ENCODE measurements around the gene DCST2. TPM values are rescaled to one million over a fixed set of nuclear protein-coding genes. Genes with fewer than 3 reads are reported as not detected.

Gene DCST2
- total RNA-seq, 1 experiment from 2014 or later, result not detected

DNA sequence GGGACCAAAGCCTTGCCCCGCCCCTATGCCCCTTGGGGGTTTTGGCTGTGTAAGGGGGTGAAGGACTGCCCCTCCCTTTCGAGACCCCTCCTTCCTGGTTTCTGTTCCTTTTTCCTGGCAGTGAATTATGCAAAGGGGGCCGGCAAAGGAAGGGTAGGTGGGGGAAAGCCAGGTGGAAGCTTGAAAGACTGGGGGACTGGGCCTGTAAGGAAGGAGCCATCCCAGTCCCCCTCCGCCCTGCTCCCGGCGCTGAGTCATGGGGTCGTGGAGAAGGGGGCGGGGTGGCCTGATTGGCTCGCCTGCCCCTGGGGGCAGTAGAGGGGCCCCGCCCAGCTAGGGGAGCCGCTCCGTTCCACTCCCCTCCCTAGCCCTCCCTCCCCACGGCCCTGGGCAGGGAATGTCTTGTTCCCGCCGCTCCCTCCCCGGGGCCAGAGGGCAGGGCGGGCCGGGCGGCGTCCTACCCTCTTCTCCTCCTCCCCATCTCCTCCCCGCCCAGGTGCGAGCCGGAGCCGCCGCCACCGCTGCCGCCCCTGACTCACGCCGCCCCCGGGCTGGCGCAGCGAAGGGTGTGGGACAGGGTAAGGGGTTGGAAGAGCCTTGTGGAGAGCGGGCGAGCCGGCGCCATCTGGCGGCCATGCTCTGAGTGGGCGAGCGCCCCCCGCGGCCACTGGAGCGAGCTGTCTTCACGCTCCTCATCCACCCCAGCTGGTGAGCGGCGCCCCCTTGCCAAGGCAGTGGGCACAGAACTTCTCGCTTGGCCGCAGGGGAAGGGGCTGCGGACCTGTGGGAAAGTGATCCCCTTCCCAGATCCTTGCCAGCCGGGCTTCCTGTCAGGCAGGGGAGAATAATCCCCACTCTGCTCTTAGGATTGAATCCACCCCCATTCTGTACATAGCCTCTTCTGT lies 16.3 kb downstream of the DCST2 start:
- peak; percentile 99 for DNase-seq (ENCODE audit: low read depth)
- in situ Hi-C loops (cut with HindIII; ENCODE audit: low pct_unique_long_range_greater_than_20kb, low sequenced_read_pairs), result no loop called here

DNA sequence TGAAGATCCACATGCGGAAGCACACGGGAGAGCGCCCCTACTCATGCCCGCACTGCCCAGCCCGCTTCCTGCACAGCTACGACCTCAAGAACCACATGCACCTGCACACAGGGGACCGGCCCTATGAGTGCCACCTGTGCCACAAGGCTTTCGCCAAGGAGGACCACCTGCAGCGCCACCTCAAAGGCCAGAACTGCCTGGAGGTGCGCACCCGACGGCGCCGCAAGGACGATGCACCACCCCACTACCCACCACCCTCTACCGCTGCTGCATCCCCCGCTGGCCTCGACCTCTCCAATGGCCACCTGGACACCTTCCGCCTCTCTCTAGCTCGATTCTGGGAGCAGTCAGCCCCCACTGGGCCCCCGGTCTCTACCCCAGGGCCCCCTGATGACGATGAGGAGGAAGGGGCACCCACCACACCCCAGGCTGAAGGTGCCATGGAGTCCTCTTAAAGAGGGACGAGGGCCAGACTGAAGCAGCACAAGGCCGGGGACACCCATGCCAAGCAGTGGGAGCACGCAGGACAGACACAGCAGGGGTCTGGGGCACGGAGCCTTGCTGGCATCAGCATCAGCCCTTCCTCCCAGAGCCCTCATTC lies 17.2 kb downstream of the DCST2 start:
- DNase-seq (ENCODE audit: low read depth), result no peak
- in situ Hi-C loops (cut with HindIII; ENCODE audit: low pct_unique_long_range_greater_than_20kb, low sequenced_read_pairs), result no loop called here

GRCh38 chr1:155015527-155016230 lies 17.9 kb downstream of the DCST2 start:
- no peak for DNase-seq (ENCODE audit: low read depth)
- in situ Hi-C loops (cut with HindIII; ENCODE audit: low pct_unique_long_range_greater_than_20kb, low sequenced_read_pairs), result no loop called here

- in situ Hi-C loops (cut with HindIII; ENCODE audit: low pct_unique_long_range_greater_than_20kb, low sequenced_read_pairs), result no loop called here
- no peak for DNase-seq (ENCODE audit: low read depth)
Measured at GRCh38 chr1:155014709-155015508, 18.7 kb downstream of the DCST2 start.

- in situ Hi-C loops (cut with HindIII; ENCODE audit: low pct_unique_long_range_greater_than_20kb, low sequenced_read_pairs), result no loop called here
- no peak for DNase-seq (ENCODE audit: low read depth)
Measured at GRCh38 chr1:155013632-155014031, 19.9 kb downstream of the DCST2 start.

DNA sequence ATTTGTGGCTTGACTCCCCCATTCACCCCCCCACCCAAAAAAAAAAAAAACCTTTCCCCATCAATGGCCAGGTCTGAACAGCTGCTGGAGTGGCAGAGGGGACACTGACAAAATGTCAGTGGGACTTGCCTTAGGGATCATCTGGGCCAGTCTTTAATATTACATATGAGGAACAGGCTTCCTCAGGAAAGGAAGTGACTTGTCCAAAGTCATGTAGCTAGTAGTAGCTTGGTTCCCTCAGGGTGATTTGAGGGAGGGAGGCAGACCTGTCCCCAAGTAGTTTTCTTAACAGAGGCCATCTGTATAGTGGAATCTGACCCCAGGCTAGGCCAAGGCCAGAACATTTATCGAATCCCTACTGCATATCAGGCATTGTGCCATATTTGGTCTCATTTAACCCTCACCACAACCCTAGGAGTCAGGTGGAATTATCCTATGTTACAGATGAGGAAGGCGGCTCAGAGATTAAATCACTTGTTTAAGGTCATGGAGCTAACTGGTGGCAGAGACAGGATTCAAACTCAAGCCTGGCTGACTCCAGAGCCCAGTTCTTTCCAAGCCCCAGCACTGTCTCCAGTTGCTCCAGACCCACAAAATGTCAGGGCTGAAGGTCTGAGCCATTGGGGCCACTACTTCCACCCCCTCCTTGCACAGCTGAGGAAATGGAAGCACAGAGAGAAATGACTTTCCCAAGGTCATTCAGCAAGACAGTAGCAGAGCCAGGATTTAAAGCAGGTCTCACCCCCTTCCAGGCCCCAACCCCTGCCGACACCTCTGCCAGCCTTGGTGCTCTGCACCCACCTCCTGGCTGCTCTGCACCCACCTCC lies 20.6 kb downstream of the DCST2 start:
- in situ Hi-C loops (cut with HindIII; ENCODE audit: low pct_unique_long_range_greater_than_20kb, low sequenced_read_pairs), result no loop called here
- DNase-seq (ENCODE audit: low read depth), result no peak

- DNase-seq (ENCODE audit: low read depth), result peak; percentile 90
- in situ Hi-C loops (cut with HindIII; ENCODE audit: low pct_unique_long_range_greater_than_20kb, low sequenced_read_pairs), result no loop called here
Measured at GRCh38 chr1:155012026-155012546, 21.5 kb downstream of the DCST2 start.

DNA sequence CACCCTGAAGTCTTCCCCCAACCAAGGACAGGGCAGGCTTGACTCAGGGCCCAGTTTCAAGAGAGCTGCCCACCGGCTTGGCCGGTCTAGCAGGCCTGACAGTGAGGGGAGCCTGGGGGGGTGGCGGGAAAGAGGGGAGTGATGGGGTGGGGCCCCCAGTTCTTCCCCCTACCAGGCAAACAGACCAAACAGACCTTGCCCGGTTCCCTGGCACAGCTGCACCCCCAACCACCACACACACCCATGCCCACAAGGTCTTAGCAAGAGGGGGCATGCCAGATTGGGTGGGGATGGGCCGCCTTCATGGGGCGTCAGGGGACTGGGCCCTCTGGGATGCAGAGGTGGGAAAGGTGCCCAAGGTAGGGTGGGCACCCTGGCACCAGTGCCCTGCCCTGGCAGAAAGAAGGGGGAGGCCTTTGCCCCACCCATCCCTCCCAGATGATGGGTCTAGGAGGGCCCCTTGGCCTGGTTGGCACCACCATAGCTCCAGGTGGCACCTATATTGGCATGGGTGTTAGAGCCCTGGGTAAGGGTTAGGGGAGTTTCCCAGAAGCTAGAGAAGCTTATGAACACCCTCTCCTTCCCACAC lies 22.1 kb downstream of the DCST2 start:
- no peak for DNase-seq (ENCODE audit: low read depth)
- in situ Hi-C loops (cut with HindIII; ENCODE audit: low pct_unique_long_range_greater_than_20kb, low sequenced_read_pairs), result no loop called here

- in situ Hi-C loops (cut with HindIII; ENCODE audit: low pct_unique_long_range_greater_than_20kb, low sequenced_read_pairs), result no loop called here
- DNase-seq (ENCODE audit: low read depth), result no peak
Measured at GRCh38 chr1:155011004-155011416, 22.6 kb downstream of the DCST2 start.

GRCh38 chr1:155010211-155010918 lies 23.2 kb downstream of the DCST2 start:
- DNase-seq (ENCODE audit: low read depth), result no peak
- in situ Hi-C loops (cut with HindIII; ENCODE audit: low pct_unique_long_range_greater_than_20kb, low sequenced_read_pairs), result no loop called here

- DNase-seq (ENCODE audit: low read depth), result no peak
- in situ Hi-C loops (cut with HindIII; ENCODE audit: low pct_unique_long_range_greater_than_20kb, low sequenced_read_pairs), result no loop called here
Measured at GRCh38 chr1:155009742-155010141, 23.8 kb downstream of the DCST2 start.

- in situ Hi-C loops (cut with HindIII; ENCODE audit: low pct_unique_long_range_greater_than_20kb, low sequenced_read_pairs), result no loop called here
- no peak for DNase-seq (ENCODE audit: low read depth)
Measured at GRCh38 chr1:155009221-155009711, 24.3 kb downstream of the DCST2 start.

DNA sequence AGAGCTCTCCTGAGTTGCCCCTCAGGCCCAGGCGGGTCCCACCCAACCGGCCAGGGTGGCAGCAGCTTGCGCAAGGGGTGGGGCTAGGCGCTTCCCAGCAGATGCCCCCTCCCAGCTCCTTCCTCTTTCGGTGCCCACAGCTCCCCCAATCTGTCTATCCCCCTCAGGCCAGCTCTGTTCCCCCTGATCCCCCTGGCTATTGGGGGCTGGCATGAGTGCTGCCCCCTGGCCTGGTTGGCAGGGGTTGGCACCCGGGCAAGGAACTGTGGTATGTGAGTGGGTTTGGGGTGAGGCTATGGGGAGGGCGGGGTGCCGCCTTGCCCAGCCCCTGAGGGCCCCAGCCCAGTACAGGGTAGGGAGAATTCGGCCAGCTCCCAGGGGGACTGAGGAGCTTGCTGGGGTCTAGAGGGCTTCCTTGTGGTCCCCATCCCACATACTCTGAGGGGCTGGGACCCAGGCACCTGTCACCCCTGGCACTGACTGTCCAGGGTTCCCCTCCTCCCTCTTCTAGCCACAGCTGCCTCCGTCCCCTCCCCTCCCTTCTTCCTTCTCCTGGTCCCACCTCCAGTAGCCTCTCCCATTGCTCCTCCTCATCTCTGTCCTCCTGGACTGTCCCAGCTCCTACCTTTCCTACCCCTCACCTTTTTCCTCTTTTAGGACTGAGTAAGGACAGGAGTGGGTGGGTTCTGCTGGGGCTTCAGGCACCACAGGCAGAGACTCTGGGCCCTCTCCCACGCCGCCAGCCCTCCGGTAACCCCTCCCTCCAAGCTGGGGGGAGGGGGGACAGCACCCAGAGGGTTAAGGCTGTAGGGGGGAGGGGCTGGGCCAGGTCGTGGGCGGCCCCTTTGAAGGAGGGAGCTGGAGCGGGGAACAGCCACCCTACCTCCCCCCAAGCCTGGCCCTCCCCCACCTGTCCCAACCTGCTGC lies 25.3 kb downstream of the DCST2 start:
- DNase-seq (ENCODE audit: low read depth), result no peak
- in situ Hi-C loops (cut with HindIII; ENCODE audit: low pct_unique_long_range_greater_than_20kb, low sequenced_read_pairs), result no loop called here

- no peak for DNase-seq (ENCODE audit: low read depth)
- in situ Hi-C loops (cut with HindIII; ENCODE audit: low pct_unique_long_range_greater_than_20kb, low sequenced_read_pairs), result no loop called here
Measured at GRCh38 chr1:155007251-155007828, 26.2 kb downstream of the DCST2 start.

DNA sequence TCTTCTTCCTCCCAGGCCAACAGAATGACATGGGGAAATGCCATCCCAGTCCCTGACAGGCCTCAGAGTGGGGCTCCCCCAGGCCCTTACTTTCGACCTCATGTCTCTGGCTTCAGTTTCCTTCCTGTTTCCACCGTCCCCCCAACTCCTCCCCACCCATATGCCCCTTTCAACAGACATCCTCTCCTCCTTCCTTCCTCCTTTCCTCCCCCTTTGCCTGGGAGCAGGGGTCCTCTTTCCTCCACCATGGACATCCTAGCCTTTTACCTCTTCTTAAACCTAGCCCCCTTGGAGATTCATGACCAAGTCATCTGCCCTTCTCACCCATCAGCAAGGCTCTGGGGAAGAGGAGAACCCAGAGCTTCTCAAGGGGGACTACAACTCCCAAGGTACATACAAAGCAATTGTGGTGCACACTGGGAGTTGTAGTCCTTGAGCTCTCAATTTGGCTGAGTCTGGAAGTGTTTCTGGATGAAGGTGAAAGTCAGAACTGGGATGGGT lies 26.9 kb downstream of the DCST2 start:
- no peak for DNase-seq (ENCODE audit: low read depth)
- in situ Hi-C loops (cut with HindIII; ENCODE audit: low pct_unique_long_range_greater_than_20kb, low sequenced_read_pairs), result no loop called here

Data from Caki2 (cell line).